ENCODE results near the gene KLHL14.

DNA sequence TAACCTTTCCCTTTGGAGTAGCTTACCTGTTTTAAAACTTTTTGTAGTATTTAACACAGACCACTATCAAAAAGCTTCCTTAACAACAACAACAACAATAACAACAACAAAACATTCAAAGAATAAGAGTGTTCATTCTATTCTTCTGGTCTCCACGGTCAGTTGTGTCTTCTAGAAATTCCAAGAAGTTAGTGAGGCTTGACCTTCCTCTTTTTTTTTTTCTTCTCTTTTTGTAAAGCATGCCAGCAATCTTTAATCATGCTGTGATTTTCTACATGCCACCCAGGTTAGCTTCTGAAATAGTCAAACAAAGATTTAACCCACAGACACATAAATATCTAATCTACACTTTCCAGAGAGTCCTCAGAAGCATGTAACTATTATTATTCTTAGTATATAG, 28.4 kb upstream of the KLHL14 start:
- TF ChIP-seq, protein P1, sequence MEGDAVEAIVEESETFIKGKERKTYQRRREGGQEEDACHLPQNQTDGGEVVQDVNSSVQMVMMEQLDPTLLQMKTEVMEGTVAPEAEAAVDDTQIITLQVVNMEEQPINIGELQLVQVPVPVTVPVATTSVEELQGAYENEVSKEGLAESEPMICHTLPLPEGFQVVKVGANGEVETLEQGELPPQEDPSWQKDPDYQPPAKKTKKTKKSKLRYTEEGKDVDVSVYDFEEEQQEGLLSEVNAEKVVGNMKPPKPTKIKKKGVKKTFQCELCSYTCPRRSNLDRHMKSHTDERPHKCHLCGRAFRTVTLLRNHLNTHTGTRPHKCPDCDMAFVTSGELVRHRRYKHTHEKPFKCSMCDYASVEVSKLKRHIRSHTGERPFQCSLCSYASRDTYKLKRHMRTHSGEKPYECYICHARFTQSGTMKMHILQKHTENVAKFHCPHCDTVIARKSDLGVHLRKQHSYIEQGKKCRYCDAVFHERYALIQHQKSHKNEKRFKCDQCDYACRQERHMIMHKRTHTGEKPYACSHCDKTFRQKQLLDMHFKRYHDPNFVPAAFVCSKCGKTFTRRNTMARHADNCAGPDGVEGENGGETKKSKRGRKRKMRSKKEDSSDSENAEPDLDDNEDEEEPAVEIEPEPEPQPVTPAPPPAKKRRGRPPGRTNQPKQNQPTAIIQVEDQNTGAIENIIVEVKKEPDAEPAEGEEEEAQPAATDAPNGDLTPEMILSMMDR (IDR thresholded peaks at IDR 0.05) = no peak
- TF ChIP-seq POLR2AphosphoS5 (IDR thresholded peaks at IDR 0.05) = no peak
- no peak for TF ChIP-seq EP300 (IDR thresholded peaks at IDR 0.05)
